Left renal pelvis (tissue), 4 donors: Measurements from ENCODE around the gene MPDZ. TPM values are rescaled to one million over a fixed set of nuclear protein-coding genes. Genes with fewer than 3 reads are reported as not detected.

Experiments used
- DNase-seq, 4 donors: peaks; one replicate each; pipeline ENCODE4 v3.0.0-alpha.2; 2013; ENCODE audit warnings: low read depth in 4 of 4, low spot score in 3 of 4
- polyA plus RNA-seq, 4 donors: library from polyadenylated mRNA; unstranded; fragments of 120-200 nt; gene quantifications; one replicate each; pipeline ENCODE4 v1.2.1, GENCODE V29; 2013; ENCODE audit not compliant: insufficient read length in 4 of 4

MPDZ gene
- polyA plus RNA-seq = 10 to 100 TPM; 39.9 to 54.5 (median 49.7) TPM

GRCh38 chr9:13279284-13280141, at the start of gene MPDZ:
Gene MPDZ (minus strand): TSS chr9:13279692. CDS start chr9:13250315, 29,377 bp downstream.
- DNase-seq = peak; percentile 57 to 66 (median 63)

- no peak for DNase-seq
Measured at GRCh38 chr9:13324988-13325387, 45.5 kb upstream of the MPDZ start.

- no peak for DNase-seq
Measured at GRCh38 chr9:13322828-13323550, 43.5 kb upstream of the MPDZ start.

- no peak for DNase-seq
Measured at GRCh38 chr9:13318027-13318426, 38.5 kb upstream of the MPDZ start.

- DNase-seq = no peak
Measured at GRCh38 chr9:13296972-13297371, 17.5 kb upstream of the MPDZ start.

GRCh38 chr9:13295556-13295955, 16.1 kb upstream of the MPDZ start:
- DNase-seq = no peak

GRCh38 chr9:13292782-13293181, 13.3 kb upstream of the MPDZ start:
- DNase-seq = no peak

- DNase-seq = no peak
Measured at GRCh38 chr9:13292158-13292557, 12.7 kb upstream of the MPDZ start.

GRCh38 chr9:13291718-13292117, 12.2 kb upstream of the MPDZ start:
- no peak for DNase-seq

- DNase-seq = no peak
Measured at GRCh38 chr9:13284011-13284410, 4.5 kb upstream of the MPDZ start.

GRCh38 chr9:13282998-13283397, 3.5 kb upstream of the MPDZ start:
- DNase-seq = no peak

- DNase-seq = no peak
Measured at GRCh38 chr9:13281356-13282016, 2.0 kb upstream of the MPDZ start.

GRCh38 chr9:13278368-13279246, 885 bp downstream of the MPDZ start:
- peak; percentile 32 to 54 (median 48) for DNase-seq

- DNase-seq = peak in 2 of 4 donors; percentile 2 to 8
Measured at GRCh38 chr9:13278023-13278367, 1.5 kb downstream of the MPDZ start.

- no peak for DNase-seq
Measured at GRCh38 chr9:13274886-13275641, 4.4 kb downstream of the MPDZ start.

- no peak for DNase-seq
Measured at GRCh38 chr9:13270734-13271133, 8.8 kb downstream of the MPDZ start.

GRCh38 chr9:13269589-13270452, 9.7 kb downstream of the MPDZ start:
- no peak for DNase-seq

GRCh38 chr9:13268469-13268868, 11.0 kb downstream of the MPDZ start:
- no peak for DNase-seq

- no peak for DNase-seq
Measured at GRCh38 chr9:13267743-13268142, 11.7 kb downstream of the MPDZ start.
